ENCODE measurements around the gene ACVRL1.

DNA sequence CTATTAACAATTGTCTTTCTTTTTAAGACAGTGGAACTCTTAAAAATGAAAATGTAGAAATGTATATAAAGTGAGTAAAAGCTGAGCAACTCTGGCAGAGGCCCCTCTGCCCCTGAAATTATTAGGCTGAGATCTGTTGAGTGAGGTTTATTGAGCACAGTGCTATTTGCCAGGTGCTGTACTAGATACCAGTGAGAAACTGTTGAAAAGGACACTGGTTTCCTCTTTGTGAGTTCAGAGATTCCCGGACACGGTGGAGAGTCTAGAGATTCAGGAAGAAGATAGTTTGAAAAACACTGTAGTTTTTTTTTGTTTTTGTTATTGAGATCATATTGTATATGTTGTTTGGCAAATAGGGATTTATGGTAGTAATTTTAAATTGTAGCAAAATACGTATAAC lies 55.4 kb downstream of the ACVRL1 start:
- TF ChIP-seq CTCF (IDR thresholded peaks at IDR 0.05) (no peak), EZH2 (IDR thresholded peaks at IDR 0.05; ENCODE audit: borderline replicate concordance, insufficient read depth, low read depth, low read length, poor library complexity, severe bottlenecking) (no peak)

All from B cell (primary cell).